DND-41 (cell line): ENCODE measurements around the gene MCM7.
A peak's percentile ranks its signal among the peaks of the same experiment; 100 is the strongest.

Source experiments
- ATAC-seq: fragments of 200-7000 bp; cut with Tn5 transposase; 3 replicates; pipeline ENCODE4 v1.9.1; 2021; ENCODE audit warnings: low read depth; ENCODE audit not compliant: insufficient read depth
- DNase-seq: peaks from one replicate; pipeline ENCODE4 v3.0.0-alpha.2; 2020
- H2AFZ ChIP-seq: 2 replicates; pipeline ENCODE4 v1.6.0; 2012; ENCODE audit warnings: low read depth, low read length
- H3K27ac ChIP-seq: 2 replicates; pipeline ENCODE4 v1.5.1; 2012; ENCODE audit warnings: low read length, inconsistent platforms
- H3K27me3 ChIP-seq: fragments of 200-600 bp; sonication (generic); 2 replicates; pipeline ENCODE4 v1.6.0; 2012; ENCODE audit warnings: low read length, mild to moderate bottlenecking, inconsistent platforms; ENCODE audit not compliant: insufficient read depth, poor library complexity
- H3K36me3 ChIP-seq: 2 replicates; pipeline ENCODE4 v1.5.1; 2012; ENCODE audit warnings: low read length, inconsistent platforms; ENCODE audit not compliant: insufficient read depth
- H3K4me1 ChIP-seq: 2 replicates; pipeline ENCODE4 v1.5.1; 2012; ENCODE audit warnings: mild to moderate bottlenecking, low read length; ENCODE audit not compliant: insufficient read depth
- H3K4me2 ChIP-seq: 2 replicates; pipeline ENCODE4 v1.6.0; 2012; ENCODE audit warnings: mild to moderate bottlenecking, moderate library complexity, low read length, inconsistent platforms; ENCODE audit not compliant: insufficient read depth
- H3K4me3 ChIP-seq, 2 experiments: fragments of 200-600 bp in 1 of 2; shearing (Covaris generic) in 1 of 2; 2 replicates each; pipeline ENCODE4 v1.5.1; 2012 to 2016; ENCODE audit warnings: inconsistent platforms in 2 of 2, low read length in 2 of 2, mild to moderate bottlenecking in 2 of 2, low read depth in 1 of 2, moderate library complexity in 1 of 2
- H3K79me2 ChIP-seq: 2 replicates; pipeline ENCODE4 v1.6.0; 2012; ENCODE audit warnings: low read length, inconsistent platforms; ENCODE audit not compliant: insufficient read depth
- H3K9ac ChIP-seq: 2 replicates; pipeline ENCODE4 v1.6.0; 2012; ENCODE audit warnings: low read depth, mild to moderate bottlenecking, inconsistent platforms, low read length, moderate library complexity
- H3K9me3 ChIP-seq: 2 replicates; pipeline ENCODE4 v1.5.1; 2012; ENCODE audit warnings: low read length, moderate library complexity, mild to moderate bottlenecking, inconsistent platforms; ENCODE audit not compliant: insufficient read depth, severe bottlenecking
- H4K20me1 ChIP-seq: 2 replicates; pipeline ENCODE4 v1.6.0; 2012; ENCODE audit warnings: low read length; ENCODE audit not compliant: insufficient read depth
- EZH2 ChIP-seq: IDR thresholded peaks from 3 replicates; pipeline ENCODE4 v1.6.1; 2012; ENCODE audit warnings: borderline replicate concordance, low read depth, mild to moderate bottlenecking, moderate library complexity, low read length, inconsistent platforms; ENCODE audit not compliant: severe bottlenecking
- TF ChIP-seq, protein P1 (sequence below): IDR thresholded peaks from 2 replicates; pipeline ENCODE4 v1.5.1; 2012; ENCODE audit warnings: borderline replicate concordance, low read length, moderate library complexity, mild to moderate bottlenecking; ENCODE audit not compliant: poor library complexity, severe bottlenecking; ENCODE audit errors: extremely low read depth

MCM7 gene

DNA sequence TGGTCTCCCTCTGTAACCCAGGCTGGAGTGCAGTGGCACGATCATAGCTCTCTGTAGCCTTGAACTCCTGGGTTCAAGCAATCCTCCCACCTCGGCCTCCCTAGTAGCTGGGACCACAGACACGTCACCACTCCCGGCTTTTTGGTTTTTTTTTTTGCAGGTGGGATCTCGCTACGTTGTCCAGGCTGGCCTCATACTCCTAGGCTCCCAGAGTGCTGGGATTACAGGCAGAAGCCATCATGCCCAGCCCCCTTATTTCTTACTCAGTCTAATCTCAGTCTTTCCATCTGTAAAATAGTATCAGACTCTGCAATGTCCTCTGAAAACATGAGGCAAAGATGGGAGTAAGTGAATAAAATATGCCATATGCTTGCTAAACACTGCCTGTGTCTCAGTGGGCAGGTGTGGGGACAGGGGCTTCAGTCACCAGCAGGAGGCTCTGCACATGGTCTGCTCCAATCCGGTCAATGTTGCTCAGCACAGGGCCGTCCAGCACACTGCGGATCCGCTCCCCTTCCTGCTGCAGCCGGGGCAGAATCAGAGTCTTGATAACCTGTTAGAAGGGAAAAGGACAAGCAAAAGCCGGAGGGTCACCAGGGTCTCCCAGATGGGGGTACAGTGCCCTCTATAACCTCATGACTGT, 8.4 kb upstream of the MCM7 start:
- DNase-seq (no peak), ATAC-seq (no peak)
- Histone ChIP-seq H3K27ac (no peak overlapping the region), H3K79me2 (no peaks in the 10 kb centered on the region), H3K36me3 (peaks cover 90% of the 10 kb centered on the region), H4K20me1 (no peaks in the 10 kb centered on the region; the same call in 1 of the 2 replicates), H3K4me2 (no peak overlapping the region), H3K27me3 (no peaks in the 10 kb centered on the region), H3K4me1 (no peaks in the 10 kb centered on the region), H2AFZ (no peak overlapping the region), H3K4me3 (no peak overlapping the region), H3K9me3 (no peaks in the 10 kb centered on the region), H3K9ac (no peak overlapping the region)
- TF ChIP-seq EZH2, result no peak
- TF ChIP-seq, protein P1, sequence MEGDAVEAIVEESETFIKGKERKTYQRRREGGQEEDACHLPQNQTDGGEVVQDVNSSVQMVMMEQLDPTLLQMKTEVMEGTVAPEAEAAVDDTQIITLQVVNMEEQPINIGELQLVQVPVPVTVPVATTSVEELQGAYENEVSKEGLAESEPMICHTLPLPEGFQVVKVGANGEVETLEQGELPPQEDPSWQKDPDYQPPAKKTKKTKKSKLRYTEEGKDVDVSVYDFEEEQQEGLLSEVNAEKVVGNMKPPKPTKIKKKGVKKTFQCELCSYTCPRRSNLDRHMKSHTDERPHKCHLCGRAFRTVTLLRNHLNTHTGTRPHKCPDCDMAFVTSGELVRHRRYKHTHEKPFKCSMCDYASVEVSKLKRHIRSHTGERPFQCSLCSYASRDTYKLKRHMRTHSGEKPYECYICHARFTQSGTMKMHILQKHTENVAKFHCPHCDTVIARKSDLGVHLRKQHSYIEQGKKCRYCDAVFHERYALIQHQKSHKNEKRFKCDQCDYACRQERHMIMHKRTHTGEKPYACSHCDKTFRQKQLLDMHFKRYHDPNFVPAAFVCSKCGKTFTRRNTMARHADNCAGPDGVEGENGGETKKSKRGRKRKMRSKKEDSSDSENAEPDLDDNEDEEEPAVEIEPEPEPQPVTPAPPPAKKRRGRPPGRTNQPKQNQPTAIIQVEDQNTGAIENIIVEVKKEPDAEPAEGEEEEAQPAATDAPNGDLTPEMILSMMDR, result peak; percentile 32

DNA sequence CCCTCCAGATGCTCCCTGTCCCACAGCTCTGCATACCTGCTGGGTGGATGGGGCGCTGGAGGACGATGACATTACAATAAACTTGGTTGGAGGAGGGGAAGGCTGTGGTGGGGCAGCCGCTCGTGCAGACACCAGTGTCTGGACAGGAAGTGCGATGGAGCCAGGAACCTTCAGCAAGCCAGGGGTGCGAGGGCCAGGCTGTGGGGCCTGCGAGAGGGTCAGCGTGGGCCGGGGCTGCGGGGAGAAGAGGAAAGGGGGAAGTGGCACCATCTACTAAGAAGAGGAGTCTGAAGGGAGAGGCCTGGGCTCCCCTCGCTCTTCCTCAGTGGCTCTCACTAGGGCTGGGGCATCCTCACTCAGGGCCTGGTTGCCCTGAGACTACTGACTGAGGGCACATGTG, 6.7 kb upstream of the MCM7 start:
- 0 out of 3 replicates have a peak, but pooled peaks have one; percentile 7 for ATAC-seq
- Histone ChIP-seq H3K27me3 (no peaks in the 10 kb centered on the region), H3K27ac (no peak overlapping the region), H3K9me3 (no peaks in the 10 kb centered on the region), H3K4me2 (no peak overlapping the region), H2AFZ (no peak overlapping the region), H4K20me1 (no peaks in the 10 kb centered on the region; the same call in 1 of the 2 replicates), H3K79me2 (peaks cover 5% of the 10 kb centered on the region; the same call in 1 of the 2 replicates), H3K36me3 (peaks cover 89% of the 10 kb centered on the region), H3K9ac (no peak overlapping the region), H3K4me1 (peaks cover 6% of the 10 kb centered on the region), H3K4me3 (no peak overlapping the region)
- no peak for DNase-seq
- no peak for TF ChIP-seq EZH2
- TF ChIP-seq, protein P1, result no peak

DNA sequence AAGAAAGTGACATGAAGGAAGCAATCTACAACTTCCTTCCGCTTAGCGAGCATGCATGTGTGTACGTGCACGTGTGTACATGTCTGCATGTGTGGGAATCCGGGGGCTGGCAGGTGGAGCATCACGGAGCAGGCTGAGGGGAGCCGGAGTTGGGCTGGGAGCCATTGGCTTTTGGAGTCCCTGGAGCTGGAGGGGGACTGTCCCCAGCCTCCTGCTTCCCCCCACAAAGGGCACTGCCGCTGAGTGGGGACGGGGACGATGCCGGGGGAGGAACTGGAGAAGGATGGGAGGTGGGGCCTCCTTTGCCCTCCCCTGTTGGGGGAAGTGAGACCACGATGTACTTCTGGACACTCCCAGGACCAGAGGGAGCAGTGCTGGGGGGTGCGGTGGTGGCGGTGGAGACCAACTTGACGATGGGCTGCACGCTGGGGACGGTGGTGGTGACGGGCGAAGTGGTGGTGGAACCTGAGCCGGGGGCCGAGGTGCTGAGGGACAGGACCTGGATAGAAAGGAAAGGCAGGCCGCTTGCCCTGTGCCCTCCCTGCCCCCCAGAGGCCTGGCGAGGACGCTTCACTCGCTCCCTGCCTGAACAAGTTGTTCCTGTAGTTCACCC, 6.0 kb upstream of the MCM7 start:
- Histone ChIP-seq H3K9me3 (no peaks in the 10 kb centered on the region), H3K79me2 (peaks cover 11% of the 10 kb centered on the region)

More for the DNA sequence above, 6.0 kb upstream of the MCM7 start:
- H3K27me3 ChIP-seq, result no peaks in the 10 kb centered on the region
- peaks cover 13% of the 10 kb centered on the region for H3K4me1 ChIP-seq
- H4K20me1 ChIP-seq, result no peaks in the 10 kb centered on the region; the same call in 1 of the 2 replicates
- ATAC-seq (no peak), DNase-seq (no peak)
- H3K4me3 ChIP-seq, result no peak overlapping the region
- no peak overlapping the region for H3K9ac ChIP-seq
- H3K4me2 ChIP-seq, result no peak overlapping the region
- H2AFZ ChIP-seq, result no peak overlapping the region
- H3K27ac ChIP-seq, result no peak overlapping the region
- H3K36me3 ChIP-seq, result peaks cover 83% of the 10 kb centered on the region
- TF ChIP-seq, protein P1, result no peak
